Measurements from ENCODE around the gene ACOX3.
A peak's percentile ranks its signal among the peaks of the same experiment; 100 is the strongest.

Gene ACOX3

DNA sequence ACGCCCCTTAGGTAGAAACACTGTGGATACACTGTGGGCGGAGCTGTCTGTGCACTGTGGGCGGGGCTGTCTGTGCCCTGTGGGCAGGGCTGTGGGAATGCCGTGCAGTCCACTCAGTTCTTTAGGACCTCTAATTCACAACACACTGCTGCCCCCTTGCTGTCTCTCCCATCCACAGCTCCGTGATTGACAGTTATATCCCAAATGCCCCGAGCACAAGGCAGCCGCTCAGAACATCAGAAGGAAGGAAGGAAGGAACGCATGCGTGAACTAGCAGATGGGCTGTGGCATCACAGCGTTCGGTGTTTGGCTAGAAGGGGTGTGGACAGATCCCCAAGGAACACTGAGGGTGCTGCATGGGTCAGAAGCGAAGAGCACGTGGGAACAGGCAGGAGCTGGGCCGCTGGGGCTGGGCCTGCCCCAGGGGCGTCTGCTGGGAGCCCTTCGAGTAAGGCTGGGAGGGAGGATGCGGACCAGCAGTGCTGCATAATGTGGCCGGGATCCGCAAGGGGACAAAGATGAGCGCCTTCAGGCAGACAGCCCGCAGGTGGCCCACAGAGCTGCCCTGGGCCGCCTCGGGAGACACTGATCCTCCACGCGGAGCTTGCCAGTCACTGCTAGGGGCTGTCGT is 29.8 kb downstream of the ACOX3 start:
- ChIA-PET POLR2A (interaction anchor here (1.1 kb wide), 2 partner anchors 18 to 252 kb away, joined by 3 to 4 read pairs; partner anchors contain the start of gene ABLIM2), CTCF (interaction anchor here (0.5 to 2.9 kb wide), 13 partner anchors 9 to 1075 kb away, joined by 3 to 16 read pairs (median 5); no protein-coding TSS in a partner anchor)
- H3K9me3 ChIP-seq (ENCODE audit: control insufficient read depth, insufficient read depth, low read depth, low read length) = no peaks in the 10 kb centered on the region
- no peak for TF ChIP-seq ZNF501 (tag by site-specific recombination; IDR thresholded peaks at IDR 0.05)
- TF ChIP-seq ZNF654 (tag by site-specific recombination; IDR thresholded peaks at IDR 0.05; ENCODE audit: low read depth) = peak; percentile 34
- 0 out of 2 replicates have a peak, but pooled peaks have one; percentile 42 for TF ChIP-seq ZBTB17 (tag by site-specific recombination; IDR thresholded peaks at IDR 0.05)
- TF ChIP-seq, protein P1, sequence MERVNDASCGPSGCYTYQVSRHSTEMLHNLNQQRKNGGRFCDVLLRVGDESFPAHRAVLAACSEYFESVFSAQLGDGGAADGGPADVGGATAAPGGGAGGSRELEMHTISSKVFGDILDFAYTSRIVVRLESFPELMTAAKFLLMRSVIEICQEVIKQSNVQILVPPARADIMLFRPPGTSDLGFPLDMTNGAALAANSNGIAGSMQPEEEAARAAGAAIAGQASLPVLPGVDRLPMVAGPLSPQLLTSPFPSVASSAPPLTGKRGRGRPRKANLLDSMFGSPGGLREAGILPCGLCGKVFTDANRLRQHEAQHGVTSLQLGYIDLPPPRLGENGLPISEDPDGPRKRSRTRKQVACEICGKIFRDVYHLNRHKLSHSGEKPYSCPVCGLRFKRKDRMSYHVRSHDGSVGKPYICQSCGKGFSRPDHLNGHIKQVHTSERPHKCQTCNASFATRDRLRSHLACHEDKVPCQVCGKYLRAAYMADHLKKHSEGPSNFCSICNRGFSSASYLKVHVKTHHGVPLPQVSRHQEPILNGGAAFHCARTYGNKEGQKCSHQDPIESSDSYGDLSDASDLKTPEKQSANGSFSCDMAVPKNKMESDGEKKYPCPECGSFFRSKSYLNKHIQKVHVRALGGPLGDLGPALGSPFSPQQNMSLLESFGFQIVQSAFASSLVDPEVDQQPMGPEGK (tag by site-specific recombination; IDR thresholded peaks at IDR 0.05) = no peak
- TF ChIP-seq, protein P2, sequence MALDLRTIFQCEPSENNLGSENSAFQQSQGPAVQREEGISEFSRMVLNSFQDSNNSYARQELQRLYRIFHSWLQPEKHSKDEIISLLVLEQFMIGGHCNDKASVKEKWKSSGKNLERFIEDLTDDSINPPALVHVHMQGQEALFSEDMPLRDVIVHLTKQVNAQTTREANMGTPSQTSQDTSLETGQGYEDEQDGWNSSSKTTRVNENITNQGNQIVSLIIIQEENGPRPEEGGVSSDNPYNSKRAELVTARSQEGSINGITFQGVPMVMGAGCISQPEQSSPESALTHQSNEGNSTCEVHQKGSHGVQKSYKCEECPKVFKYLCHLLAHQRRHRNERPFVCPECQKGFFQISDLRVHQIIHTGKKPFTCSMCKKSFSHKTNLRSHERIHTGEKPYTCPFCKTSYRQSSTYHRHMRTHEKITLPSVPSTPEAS (tag by site-specific recombination; IDR thresholded peaks at IDR 0.05) = no peak
- peak; percentile 32; the same call in 1 of the 2 replicates for TF ChIP-seq SP2 (tag by site-specific recombination; IDR thresholded peaks at IDR 0.05)
- peak; percentile 32; the same call in 1 of the 2 replicates for TF ChIP-seq EGR2 (tag by site-specific recombination; IDR thresholded peaks at IDR 0.05; ENCODE audit: low read depth)
- peak; percentile 72 for TF ChIP-seq ZNF600 (tag by site-specific recombination; IDR thresholded peaks at IDR 0.05)
- peak; percentile 43; the same call in 1 of the 2 replicates for TF ChIP-seq ZNF335 (tag by site-specific recombination; conservative IDR thresholded peaks at IDR 0.05)
- TF ChIP-seq TRIM28 (IDR thresholded peaks at IDR 0.05; ENCODE audit: borderline replicate concordance, low read length) = peak; percentile 42; the same call in 1 of the 2 replicates
- no peak for TF ChIP-seq ZNF548 (tag by site-specific recombination; IDR thresholded peaks at IDR 0.05)
- TF ChIP-seq CTCF (tag by site-specific recombination; IDR thresholded peaks at IDR 0.05) = peak; percentile 26
- TF ChIP-seq ZFHX2 (tag by site-specific recombination; conservative IDR thresholded peaks at IDR 0.05) = peak; percentile 38; the same call in 1 of the 2 replicates
- H3K36me3 ChIP-seq (ENCODE audit: control insufficient read depth in 2 of 2, insufficient read depth in 1 of 2, low read length in 2 of 2) = peaks cover 0 to 45% of the 10 kb centered on the region in 2 experiments; a peak in 1 of 3 replicates
- H3K4me1 ChIP-seq (ENCODE audit: control insufficient read depth, insufficient read depth, low read length) = 0 out of 2 replicates have a peak, but pooled peaks cover 2% of the 10 kb centered on the region
- no peak overlapping the region for H3K27ac ChIP-seq (ENCODE audit: extremely low read depth, low read depth, low read length)
- H3K4me3 ChIP-seq (ENCODE audit: low read depth, low read length) = no peak overlapping the region

DNA sequence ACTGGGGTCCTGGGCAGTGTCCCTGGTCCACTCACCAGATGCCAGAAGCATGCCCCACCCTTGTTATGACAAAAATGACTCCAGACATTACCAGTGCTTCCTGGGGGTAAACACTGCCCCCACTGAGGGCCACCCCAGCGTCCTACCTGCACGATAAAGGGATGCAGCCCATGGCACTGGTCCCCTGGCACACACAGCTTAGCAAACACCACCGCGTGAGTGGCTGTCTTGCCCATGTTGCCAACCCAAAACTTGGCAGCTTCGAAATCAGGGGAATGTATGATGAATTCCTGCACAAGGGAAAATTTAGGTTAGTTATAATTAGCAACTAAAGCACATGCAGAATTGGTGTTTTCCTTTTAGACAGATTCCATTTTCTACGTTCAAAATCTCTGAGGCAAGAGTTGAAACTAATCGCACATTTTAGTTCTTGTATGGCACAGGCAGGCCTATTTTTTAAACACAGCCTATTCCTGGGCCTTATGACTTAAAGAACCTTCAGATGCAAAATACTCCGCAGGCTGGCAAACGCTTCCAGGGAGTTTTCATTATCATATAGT is 30.4 kb downstream of the ACOX3 start:
- POLR2A ChIA-PET = interaction anchor here (1.1 kb wide), 2 partner anchors 18 to 252 kb away, joined by 3 to 4 read pairs; partner anchors contain the start of gene ABLIM2
- TF ChIP-seq ZFP37 (tag by site-specific recombination; IDR thresholded peaks at IDR 0.05) (no peak), ZNF626 (tag by site-specific recombination; IDR thresholded peaks at IDR 0.05) (no peak), PBX3 (CRISPR knock-in tag; IDR thresholded peaks at IDR 0.05) (no peak), MEIS1 (CRISPR knock-in tag; IDR thresholded peaks at IDR 0.05; ENCODE audit: borderline replicate concordance) (no peak), ZNF214 (tag by site-specific recombination; IDR thresholded peaks at IDR 0.05; ENCODE audit: borderline replicate concordance) (no peak), ZNF292 (tag by site-specific recombination; IDR thresholded peaks at IDR 0.05; ENCODE audit: borderline replicate concordance, low read depth) (no peak), ZNF23 (tag by site-specific recombination; IDR thresholded peaks at IDR 0.05; ENCODE audit: borderline replicate concordance) (no peak), ZNF629 (tag by site-specific recombination; IDR thresholded peaks at IDR 0.05) (no peak), ZNF366 (tag by site-specific recombination; conservative IDR thresholded peaks at IDR 0.05) (no peak), ZNF133 (tag by site-specific recombination; IDR thresholded peaks at IDR 0.05) (no peak), ZSCAN16 (tag by site-specific recombination; IDR thresholded peaks at IDR 0.05) (no peak)
- TF ChIP-seq, protein P3, sequence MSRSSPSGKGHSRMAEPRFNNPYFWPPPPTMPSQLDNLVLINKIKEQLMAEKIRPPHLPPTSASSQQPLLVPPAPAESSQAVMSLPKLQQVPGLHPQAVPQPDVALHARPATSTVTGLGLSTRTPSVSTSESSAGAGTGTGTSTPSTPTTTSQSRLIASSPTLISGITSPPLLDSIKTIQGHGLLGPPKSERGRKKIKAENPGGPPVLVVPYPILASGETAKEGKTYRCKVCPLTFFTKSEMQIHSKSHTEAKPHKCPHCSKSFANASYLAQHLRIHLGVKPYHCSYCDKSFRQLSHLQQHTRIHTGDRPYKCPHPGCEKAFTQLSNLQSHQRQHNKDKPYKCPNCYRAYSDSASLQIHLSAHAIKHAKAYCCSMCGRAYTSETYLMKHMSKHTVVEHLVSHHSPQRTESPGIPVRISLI (tag by site-specific recombination; IDR thresholded peaks at IDR 0.05) = no peak
- TF ChIP-seq, protein P2 (tag by site-specific recombination; IDR thresholded peaks at IDR 0.05) = no peak

More for the DNA sequence above, 30.4 kb downstream of the ACOX3 start:
- Histone ChIP-seq H3K9me3 (ENCODE audit: control insufficient read depth, insufficient read depth, low read depth, low read length) (no peaks in the 10 kb centered on the region), H3K4me1 (ENCODE audit: control insufficient read depth, insufficient read depth, low read length) (0 out of 2 replicates have a peak, but pooled peaks cover 2% of the 10 kb centered on the region), H3K4me3 (ENCODE audit: low read depth, low read length) (no peak overlapping the region), H3K36me3 (ENCODE audit: control insufficient read depth in 2 of 2, insufficient read depth in 1 of 2, low read length in 2 of 2) (peaks cover 0 to 48% of the 10 kb centered on the region in 2 experiments; a peak in 1 of 3 replicates), H3K27ac (ENCODE audit: extremely low read depth, low read depth, low read length) (no peak overlapping the region)
- CTCF ChIA-PET = interaction anchor here (0.5 to 2.9 kb wide), 10 partner anchors 10 to 1075 kb away, joined by 3 to 16 read pairs (median 4); no protein-coding TSS in a partner anchor
